CD14-positive monocyte (primary cell): ENCODE results near the gene SV2B. TPM values are rescaled to one million over a fixed set of nuclear protein-coding genes. Genes with fewer than 3 reads are reported as not detected.

Source experiments
- DNase-seq, 3 donors: peaks; one replicate each; pipeline ENCODE4 v3.0.0-alpha.2; 2011 to 2022
- H2AFZ ChIP-seq: 2 replicates; pipeline ENCODE4 v1.6.0; 2012; ENCODE audit warnings: mild to moderate bottlenecking, low read depth, low read length, inconsistent platforms; ENCODE audit not compliant: insufficient read depth, poor library complexity, severe bottlenecking
- H3K27ac ChIP-seq, 2 donors: 1 replicate in 1 of 2; 2 replicates in 1 of 2; pipeline ENCODE4 v1.5.1; 2012 to 2013; ENCODE audit warnings: low read length in 2 of 2, control low read depth in 1 of 2, inconsistent platforms in 1 of 2, low read depth in 1 of 2, mild to moderate bottlenecking in 1 of 2
- H3K27me3 ChIP-seq, 2 donors: one replicate each; pipeline versions ENCODE4 v1.6.0 to v1.6.1; 2011 to 2013; ENCODE audit warnings: low read length in 2 of 2; ENCODE audit not compliant: control insufficient read depth in 2 of 2, insufficient read depth in 2 of 2
- H3K36me3 ChIP-seq, 2 donors: replicated peaks in 1 of 2; 1 replicate in 1 of 2; 2 replicates in 1 of 2; pipeline versions ENCODE4 v1.5.1 to v1.6.1; 2012 to 2013; ENCODE audit warnings: low read length in 2 of 2, control low read depth in 1 of 2, inconsistent platforms in 1 of 2, mild to moderate bottlenecking in 1 of 2; ENCODE audit not compliant: insufficient read depth in 2 of 2, control insufficient read depth in 1 of 2
- H3K4me1 ChIP-seq, 2 donors: 1 replicate in 1 of 2; 2 replicates in 1 of 2; pipeline versions ENCODE4 v1.5.1 to v1.6.1; 2012 to 2013; ENCODE audit warnings: low read length in 2 of 2, control low read depth in 1 of 2, inconsistent platforms in 1 of 2, mild to moderate bottlenecking in 1 of 2, moderate library complexity in 1 of 2; ENCODE audit not compliant: insufficient read depth in 2 of 2, control insufficient read depth in 1 of 2
- H3K4me2 ChIP-seq: replicated peaks from 2 replicates; pipeline ENCODE3; 2012; ENCODE audit warnings: low read length, moderate library complexity, mild to moderate bottlenecking; ENCODE audit not compliant: poor library complexity, severe bottlenecking; ENCODE audit errors: extremely low read depth
- H3K4me3 ChIP-seq, 3 experiments: fragments of 200-600 bp in 1 of 3; sonication (generic) in 1 of 3; replicated peaks in 1 of 3; 1 replicate in 2 of 3; 2 replicates in 1 of 3; pipeline ENCODE4 v1.5.1; 2011 to 2013; ENCODE audit warnings: low read length in 3 of 3, mild to moderate bottlenecking in 3 of 3, control low read depth in 2 of 3, low read depth in 2 of 3, inconsistent platforms in 1 of 3, moderate library complexity in 1 of 3
- H3K79me2 ChIP-seq: 2 replicates; pipeline ENCODE4 v1.6.0; 2012; ENCODE audit warnings: mild to moderate bottlenecking, control low read depth, inconsistent platforms, low read length, moderate library complexity; ENCODE audit not compliant: insufficient read depth
- H3K9ac ChIP-seq: 2 replicates; pipeline ENCODE4 v1.6.0; 2017; ENCODE audit warnings: low read length, mild to moderate bottlenecking; ENCODE audit not compliant: insufficient read depth, poor library complexity, severe bottlenecking
- H3K9me3 ChIP-seq, 2 donors: replicated peaks in 1 of 2; 1 replicate in 1 of 2; 2 replicates in 1 of 2; pipeline versions ENCODE4 v1.5.1 to v1.6.1; 2012 to 2013; ENCODE audit warnings: low read length in 2 of 2, control low read depth in 1 of 2; ENCODE audit not compliant: control insufficient read depth in 1 of 2, insufficient read depth in 1 of 2
- H4K20me1 ChIP-seq: 2 replicates; pipeline ENCODE4 v1.6.0; 2012; ENCODE audit warnings: mild to moderate bottlenecking, low read length, control low read depth, moderate library complexity; ENCODE audit not compliant: insufficient read depth
- H3K27ac Mint-ChIP-seq, 7 donors: one replicate each; pipeline ENCODE4 v1.8.0; 2020; ENCODE audit warnings: mild to moderate bottlenecking in 7 of 7, mixed read lengths in 7 of 7, moderate library complexity in 6 of 7, inconsistent platforms in 2 of 7
- H3K27me3 Mint-ChIP-seq, 3 donors: one replicate each; pipeline ENCODE4 v1.8.0; 2021 to 2022; ENCODE audit warnings: low read depth in 3 of 3, mild to moderate bottlenecking in 3 of 3, mixed read lengths in 3 of 3, moderate library complexity in 3 of 3, inconsistent platforms in 1 of 3
- H3K36me3 Mint-ChIP-seq, 2 donors: one replicate each; pipeline ENCODE4 v1.8.0; 2020; ENCODE audit warnings: mixed read lengths in 2 of 2, inconsistent platforms in 1 of 2, mild to moderate bottlenecking in 1 of 2
- H3K4me1 Mint-ChIP-seq: one replicate; pipeline ENCODE4 v1.8.0; 2020; ENCODE audit warnings: mild to moderate bottlenecking, mixed read lengths
- H3K4me3 Mint-ChIP-seq, 2 donors: one replicate each; pipeline ENCODE4 v1.8.0; 2020; ENCODE audit warnings: mild to moderate bottlenecking in 2 of 2, mixed read lengths in 2 of 2, moderate library complexity in 1 of 2
- H3K9me3 Mint-ChIP-seq, 7 donors: one replicate each; pipeline ENCODE4 v1.8.0; 2020 to 2022; ENCODE audit warnings: mixed read lengths in 7 of 7, mild to moderate bottlenecking in 6 of 7, moderate library complexity in 6 of 7, inconsistent platforms in 2 of 7
- CTCF ChIP-seq: fragments of 200-600 bp; IDR thresholded peaks from one replicate; pipeline ENCODE4 v1.8.0; 2022; ENCODE audit warnings: antibody characterized with exemption, mild to moderate bottlenecking
- WGBS: methylation state at CpG from one replicate; pipeline ENCODE4 v1.1.5; 2013; ENCODE audit warnings: missing lambda C conversion rate; ENCODE audit not compliant: insufficient coverage; 5-methylcytosine and 5-hydroxymethylcytosine counted together
- intact Hi-C, 2 donors: fragments of 100-400 bp; cut with micrococcal nuclease; formaldehyde crosslinking; loops; one replicate each; pipeline versions ENCODE4 v1.15.0 to v1.15.1; 2023
- polyA plus RNA-seq, 3 donors: library from polyadenylated mRNA; depleted of rRNA in 1 of 3; unstranded in 2 of 3; stranded (reverse) in 1 of 3; fragments of 300-500 nt in 2 of 3; fragments of >200 nt in 1 of 3; fragmentation: Illumina TruSeq in 2 of 3; gene quantifications; 1 replicate in 2 of 3; 2 replicates in 1 of 3; pipeline ENCODE4 v1.2.3, GENCODE V29; 2012 to 2021

SV2B gene
- polyA plus RNA-seq, 3 donors, result not detected

- no peaks in the 10 kb centered on the region for H3K79me2 ChIP-seq
- H3K9me3 ChIP-seq, result no peaks in the 10 kb centered on the region
- Mint-ChIP-seq H3K36me3 (no peaks in the 10 kb centered on the region), H3K9me3 (peaks cover 0 to 3% (median 0%) of the 10 kb centered on the region in 7 donors), H3K4me1 (peaks cover 16% of the 10 kb centered on the region), H3K27me3 (peaks cover 5 to 6% (median 6%) of the 10 kb centered on the region in 3 donors), H3K27ac (no peak overlapping the region), H3K4me3 (no peak overlapping the region)
- no CpG with 5 or more reads among the region's 5 CpGs for WGBS
- no peaks in the 10 kb centered on the region for H3K36me3 ChIP-seq
- no peak for TF ChIP-seq CTCF
- H3K27ac ChIP-seq, result no peak overlapping the region
- no peak for DNase-seq
- no peak overlapping the region for H3K4me3 ChIP-seq
- H2AFZ ChIP-seq, result no peak overlapping the region
- H3K9ac ChIP-seq, result no peak overlapping the region
- no peak overlapping the region for H3K4me2 ChIP-seq
- intact Hi-C loops, result no loop called here
- peaks cover 14% of the 10 kb centered on the region in 2 donors for H3K4me1 ChIP-seq
- no peaks in the 10 kb centered on the region for H4K20me1 ChIP-seq
- H3K27me3 ChIP-seq, result no peaks in the 10 kb centered on the region
These were observed 245.7 kb downstream of the SV2B start for GRCh38 chr15:91345736-91346135.

GRCh38 chr15:91346259-91346658 lies 246.2 kb downstream of the SV2B start:
- H3K4me3 Mint-ChIP-seq, result no peak overlapping the region
- Histone ChIP-seq H3K4me1 (peaks cover 14% of the 10 kb centered on the region in 2 donors), H3K9me3 (no peaks in the 10 kb centered on the region), H3K79me2 (no peaks in the 10 kb centered on the region), H3K4me2 (no peak overlapping the region), H2AFZ (no peak overlapping the region), H3K9ac (no peak overlapping the region), H3K36me3 (no peaks in the 10 kb centered on the region), H3K27ac (no peak overlapping the region), H4K20me1 (no peaks in the 10 kb centered on the region), H3K4me3 (no peak overlapping the region), H3K27me3 (no peaks in the 10 kb centered on the region)
- 90% methylated on average over 2 of the region's 2 CpGs for WGBS
- H3K27ac Mint-ChIP-seq, result no peak overlapping the region
- TF ChIP-seq CTCF, result no peak
- intact Hi-C loops, result no loop called here
- peaks cover 16% of the 10 kb centered on the region for H3K4me1 Mint-ChIP-seq
- H3K36me3 Mint-ChIP-seq, result no peaks in the 10 kb centered on the region
- peaks cover 2 to 4% (median 4%) of the 10 kb centered on the region in 3 donors for H3K27me3 Mint-ChIP-seq
- peaks cover 0 to 3% (median 0%) of the 10 kb centered on the region in 7 donors for H3K9me3 Mint-ChIP-seq
- DNase-seq, result no peak
